GM19043 (cell line): ENCODE results near the gene HSD17B13.
"Not testable (repeated sequence)": the region's sequence is repeated elsewhere in the genome, so short reads cannot be mapped to it uniquely, and the experiment has no call there.

Experiments
- ATAC-seq: cut with Tn5 transposase; IDR thresholded peaks from one replicate; pipeline ENCODE4 v1.9.1; 2021; ENCODE audit warnings: low read depth; ENCODE audit not compliant: unreplicated experiment

The HSD17B13 gene, protein sequence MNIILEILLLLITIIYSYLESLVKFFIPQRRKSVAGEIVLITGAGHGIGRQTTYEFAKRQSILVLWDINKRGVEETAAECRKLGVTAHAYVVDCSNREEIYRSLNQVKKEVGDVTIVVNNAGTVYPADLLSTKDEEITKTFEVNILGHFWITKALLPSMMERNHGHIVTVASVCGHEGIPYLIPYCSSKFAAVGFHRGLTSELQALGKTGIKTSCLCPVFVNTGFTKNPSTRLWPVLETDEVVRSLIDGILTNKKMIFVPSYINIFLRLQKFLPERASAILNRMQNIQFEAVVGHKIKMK

DNA sequence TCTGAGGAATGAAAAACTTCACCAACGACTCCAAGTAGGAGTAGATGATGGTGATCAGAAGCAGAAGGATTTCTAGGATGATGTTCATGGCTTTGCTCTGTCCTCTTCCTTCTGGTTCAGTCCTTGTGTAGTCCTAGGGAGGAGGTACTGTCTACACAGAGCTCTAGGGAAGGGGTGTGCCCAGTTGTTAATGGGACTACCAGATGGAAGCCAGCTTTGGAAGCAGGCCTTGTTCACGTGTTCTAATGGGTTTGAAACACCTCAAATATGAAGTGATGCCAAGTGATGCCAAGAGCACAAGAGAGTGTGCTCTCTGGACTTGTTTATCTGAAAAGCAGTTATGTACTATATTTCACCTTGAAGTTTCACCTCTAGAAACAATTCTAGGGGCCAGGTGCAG is at the start of gene HSD17B13:
Gene HSD17B13, minus strand, starts transcription at position 129 of the 400 bp plus-strand sequence. Its CDS starts 41 bp downstream, at position 88.
- no peak for ATAC-seq

- no peak for ATAC-seq
Measured at GRCh38 chr4:87370068-87370467, 47.4 kb upstream of the HSD17B13 start.

- ATAC-seq, result no peak
Measured at GRCh38 chr4:87366521-87367162, 44.0 kb upstream of the HSD17B13 start.

DNA sequence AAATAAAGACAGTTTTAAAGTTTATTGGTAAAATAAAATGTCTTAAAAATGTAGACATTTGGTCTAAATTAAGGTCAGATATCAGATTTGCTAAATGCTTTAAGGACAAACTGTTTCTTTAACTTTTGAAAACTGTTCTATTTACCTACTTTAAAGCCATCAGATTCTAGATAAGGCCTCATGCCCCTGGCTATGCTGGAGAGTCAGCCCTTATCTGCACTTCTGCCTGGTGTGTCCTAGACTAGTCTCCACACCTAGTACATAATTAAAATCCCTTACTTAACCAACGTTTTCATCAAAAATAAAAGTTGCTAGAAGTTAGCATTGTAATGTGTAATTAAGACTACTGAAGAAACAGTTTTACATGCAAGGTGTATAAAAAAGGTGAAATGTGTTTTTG is 42.7 kb upstream of the HSD17B13 start:
- ATAC-seq, result no peak

GRCh38 chr4:87363552-87363951 is 40.9 kb upstream of the HSD17B13 start:
- ATAC-seq, result no peak

DNA sequence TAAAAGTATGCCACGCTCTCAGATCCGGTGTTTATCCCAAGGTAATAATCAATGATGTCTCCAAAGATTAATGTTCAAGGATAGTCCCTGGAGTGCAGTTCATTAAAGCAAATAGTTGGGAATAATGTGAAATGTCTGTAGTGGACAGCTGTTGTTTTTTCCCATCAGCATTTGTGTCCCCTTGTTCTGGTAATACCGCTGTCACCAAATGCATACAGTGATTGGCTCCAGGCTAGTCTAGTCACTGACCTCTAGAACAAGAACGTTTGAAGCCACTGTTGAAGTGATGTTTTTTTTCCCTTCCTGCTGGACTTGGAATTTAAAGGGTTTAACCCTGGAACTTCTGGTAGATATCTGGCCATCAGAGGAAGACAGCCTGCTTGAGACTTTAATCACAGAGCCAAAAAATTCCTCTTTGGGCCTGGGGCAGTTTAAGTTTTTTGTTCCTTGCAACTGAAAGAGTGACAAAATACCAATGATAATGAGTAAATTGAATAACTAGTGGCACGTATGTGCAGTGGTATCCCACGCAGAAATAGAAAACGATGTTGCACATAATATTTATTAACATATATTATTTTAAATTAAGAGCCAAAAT is 37.8 kb upstream of the HSD17B13 start:
- ATAC-seq, result no peak

- ATAC-seq, result no peak
Measured at GRCh38 chr4:87359258-87359657, 36.6 kb upstream of the HSD17B13 start.

GRCh38 chr4:87356832-87357526 is 34.3 kb upstream of the HSD17B13 start:
- ATAC-seq, result no peak

GRCh38 chr4:87354168-87355102 is 31.8 kb upstream of the HSD17B13 start:
- no peak for ATAC-seq

- ATAC-seq, result peak; percentile 74
Measured at GRCh38 chr4:87353592-87353991, 30.9 kb upstream of the HSD17B13 start.

DNA sequence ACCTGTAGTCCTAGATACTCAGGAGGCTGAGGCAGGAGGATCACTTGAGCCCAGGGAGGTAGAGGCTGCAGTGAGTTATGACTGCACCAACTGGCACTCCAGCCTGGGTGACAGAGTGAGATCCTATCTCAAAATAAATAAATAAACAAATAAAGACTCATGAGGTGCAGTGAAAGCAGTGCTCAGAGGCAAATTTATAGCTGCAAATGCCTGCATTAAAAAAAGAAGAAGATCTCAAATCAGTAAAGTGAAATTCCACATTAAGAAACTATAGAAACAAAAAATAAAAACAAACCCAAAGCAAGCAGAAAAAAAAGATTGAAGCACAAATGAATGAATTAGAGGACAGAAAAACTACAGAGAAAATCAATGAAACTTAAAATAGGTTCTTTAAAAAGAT is 22.5 kb upstream of the HSD17B13 start:
- no peak for ATAC-seq

GRCh38 chr4:87342872-87343271 is 20.2 kb upstream of the HSD17B13 start:
- no peak for ATAC-seq

DNA sequence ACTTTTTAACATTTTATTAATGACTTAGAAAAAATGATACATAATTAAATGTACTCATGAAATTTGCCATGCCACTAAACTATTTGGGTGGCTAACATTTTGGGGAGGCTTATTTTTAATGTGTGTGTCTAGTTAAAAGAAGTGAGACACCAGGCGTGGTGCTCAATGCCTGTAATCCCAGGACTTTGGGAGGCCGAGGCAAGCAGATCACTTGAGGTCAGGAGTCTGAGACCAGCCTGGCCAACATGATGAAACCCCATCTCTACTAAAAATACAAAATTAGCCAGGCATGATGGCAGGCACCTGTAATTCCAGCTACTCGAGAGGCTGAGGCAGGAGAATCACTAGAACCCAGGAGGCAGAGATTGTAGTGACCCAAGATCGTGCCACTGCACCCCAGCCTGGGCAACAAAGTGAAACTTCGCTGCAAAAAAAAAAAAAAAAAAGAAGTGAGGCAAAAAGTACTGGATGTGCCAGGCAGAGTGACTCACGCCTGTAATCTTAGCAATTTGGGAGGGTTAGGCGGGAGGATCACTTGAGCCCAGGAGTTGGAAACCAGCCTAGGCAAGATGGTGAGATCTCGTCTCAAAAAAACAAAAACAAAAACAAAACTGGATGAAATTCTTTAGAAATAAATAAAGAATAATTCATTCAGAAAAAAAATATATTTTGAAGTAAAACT is 19.4 kb upstream of the HSD17B13 start:
- ATAC-seq, result not testable (repeated sequence)

DNA sequence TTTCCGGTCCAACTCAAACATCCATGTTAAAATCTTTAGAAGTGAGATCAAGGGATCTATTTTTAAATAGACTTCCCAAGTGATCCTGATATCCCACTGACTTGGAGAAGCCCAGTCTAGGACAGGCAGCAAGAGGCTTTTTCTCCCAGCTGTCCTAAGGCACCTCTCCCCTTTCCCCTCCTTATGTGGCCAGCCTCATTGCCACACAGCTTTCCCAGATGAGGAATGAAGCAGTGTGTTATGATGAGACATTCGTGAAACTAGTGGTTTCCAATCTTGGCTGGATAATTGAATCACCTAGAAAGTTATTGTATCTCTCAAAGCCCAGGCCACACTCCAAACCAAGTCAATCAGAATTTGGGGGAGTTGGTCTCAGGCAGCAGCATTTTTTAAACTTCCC is 16.8 kb upstream of the HSD17B13 start:
- ATAC-seq, result no peak

DNA sequence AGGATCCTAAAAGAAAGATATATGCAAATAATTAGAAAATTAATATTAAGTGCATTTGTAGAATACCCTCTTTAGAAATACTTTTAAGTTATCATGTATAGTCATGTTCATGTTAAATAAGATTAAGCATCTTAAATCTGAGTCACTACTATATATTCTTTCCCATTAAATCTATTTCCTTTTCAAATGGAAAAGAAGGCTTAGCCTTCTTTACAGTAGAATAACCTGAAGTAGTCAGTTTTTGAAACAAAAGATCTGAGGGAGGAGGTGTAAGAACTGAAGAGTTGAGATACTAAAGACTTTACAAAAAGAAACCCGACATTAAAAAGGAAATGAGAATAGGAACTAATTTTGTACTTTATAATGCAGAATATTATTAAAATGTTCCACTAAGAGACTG is 14.7 kb upstream of the HSD17B13 start:
- ATAC-seq, result no peak

- no peak for ATAC-seq
Measured at GRCh38 chr4:87333267-87333666, 10.6 kb upstream of the HSD17B13 start.

DNA sequence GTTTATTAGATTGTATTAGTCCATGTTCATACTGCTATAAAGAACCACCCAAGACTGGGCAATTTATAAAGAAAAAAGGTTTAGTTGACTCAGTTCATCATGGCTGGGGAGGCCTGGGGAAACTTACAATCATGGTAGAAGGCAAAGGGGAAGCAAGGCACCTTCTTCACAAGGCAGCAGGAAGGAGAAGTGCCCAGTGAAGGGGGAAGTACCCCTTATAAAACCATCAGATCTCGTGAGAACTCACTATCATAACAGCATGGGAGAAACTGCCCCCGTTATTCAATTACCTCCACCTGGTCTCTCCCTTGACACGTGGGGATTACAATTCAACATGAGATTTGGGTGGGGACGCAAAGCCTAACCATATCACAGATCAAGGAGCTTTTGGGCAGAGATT is 8.1 kb upstream of the HSD17B13 start:
- no peak for ATAC-seq

DNA sequence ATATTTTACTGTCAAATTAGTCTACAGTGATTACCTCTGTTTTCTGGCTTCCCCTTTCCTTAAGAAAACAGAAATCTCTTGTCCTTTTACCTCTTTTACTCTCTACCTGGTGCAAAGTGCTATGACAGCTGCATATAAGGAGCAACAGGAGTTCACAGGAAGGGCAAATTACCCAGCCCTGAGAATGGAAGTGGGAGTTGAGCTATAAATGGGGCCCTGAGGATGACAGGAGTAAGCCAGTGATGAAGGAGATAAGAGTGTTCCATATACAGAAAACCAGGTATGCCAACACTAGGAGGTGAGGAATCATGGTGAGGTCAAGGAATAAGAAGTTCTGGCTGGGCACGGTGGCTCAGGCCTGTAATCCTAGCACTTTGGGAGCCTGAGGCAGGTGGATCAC is 4.5 kb upstream of the HSD17B13 start:
- ATAC-seq, result no peak

GRCh38 chr4:87326460-87326859 is 3.8 kb upstream of the HSD17B13 start:
- ATAC-seq, result no peak

DNA sequence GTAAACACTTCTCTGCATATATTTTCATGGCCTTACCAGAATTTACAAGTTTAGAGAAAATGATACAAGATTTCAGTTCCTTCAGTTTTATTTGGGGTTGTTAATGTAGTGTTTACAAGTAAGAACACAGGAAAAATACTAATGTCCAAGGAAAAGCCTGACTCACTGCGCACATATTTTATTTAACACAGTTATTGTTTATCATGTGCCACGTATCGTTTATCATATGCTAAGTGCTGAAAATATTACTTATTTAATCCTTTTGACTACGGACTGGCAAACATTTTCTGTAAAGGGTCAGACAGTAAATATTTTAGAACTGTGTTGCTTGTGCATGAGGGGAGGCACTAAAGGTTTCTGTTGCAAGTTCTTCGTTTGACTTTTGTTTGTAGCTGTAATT is 794 bp downstream of the HSD17B13 start:
- ATAC-seq, result no peak
